Natural killer cell (primary cell): Measurements from ENCODE around the gene CD96. TPM values are rescaled to one million over a fixed set of nuclear protein-coding genes. Genes with fewer than 3 reads are reported as not detected.
"Not testable (repeated sequence)": the region's sequence is repeated elsewhere in the genome, so short reads cannot be mapped to it uniquely, and the experiment has no call there.

Source experiments
- ATAC-seq, 3 donors: fragments of 150-1000 bp in 2 of 3; fragments of 200-7000 bp in 1 of 3; cut with Tn5 transposase; 1 replicate in 1 of 3; 2 replicates in 2 of 3; pipeline ENCODE4 v1.10.0; 2021; ENCODE audit warnings: mild to moderate bottlenecking in 2 of 3, moderate library complexity in 2 of 3
- DNase-seq, 2 donors: peaks; one replicate each; pipeline versions ENCODE4 v3.0.0 to v3.0.0-alpha.2; 2013 to 2021; ENCODE audit warnings: mixed read lengths in 1 of 2
- H3K27ac ChIP-seq: one replicate; pipeline ENCODE4 v1.5.1; 2013; ENCODE audit warnings: mild to moderate bottlenecking, low read length
- H3K27me3 ChIP-seq: one replicate; pipeline ENCODE4 v1.6.1; 2013; ENCODE audit warnings: low read length; ENCODE audit not compliant: control insufficient read depth, insufficient read depth
- H3K36me3 ChIP-seq: one replicate; pipeline ENCODE4 v1.6.1; 2013; ENCODE audit warnings: low read length; ENCODE audit not compliant: control insufficient read depth, insufficient read depth
- H3K4me1 ChIP-seq: one replicate; pipeline ENCODE4 v1.6.1; 2013; ENCODE audit warnings: low read length; ENCODE audit not compliant: control insufficient read depth, insufficient read depth
- H3K4me3 ChIP-seq: one replicate; pipeline ENCODE4 v1.5.1; 2013; ENCODE audit warnings: low read length
- H3K9me3 ChIP-seq: one replicate; pipeline ENCODE4 v1.6.1; 2013; ENCODE audit warnings: low read length; ENCODE audit not compliant: control insufficient read depth, insufficient read depth
- H3K27ac Mint-ChIP-seq, 2 donors: one replicate each; pipeline ENCODE4 v1.8.0; 2022; ENCODE audit warnings: mild to moderate bottlenecking in 2 of 2, mixed read lengths in 2 of 2, moderate library complexity in 1 of 2
- H3K27me3 Mint-ChIP-seq, 2 donors: one replicate each; pipeline ENCODE4 v1.8.0; 2022; ENCODE audit warnings: low read depth in 2 of 2, mixed read lengths in 2 of 2
- H3K36me3 Mint-ChIP-seq: one replicate; pipeline ENCODE4 v1.8.0; 2022; ENCODE audit warnings: mixed read lengths
- H3K4me1 Mint-ChIP-seq, 2 donors: one replicate each; pipeline ENCODE4 v1.8.0; 2022; ENCODE audit warnings: mixed read lengths in 2 of 2
- H3K4me3 Mint-ChIP-seq: one replicate; pipeline ENCODE4 v1.8.0; 2022; ENCODE audit warnings: mild to moderate bottlenecking, moderate library complexity, mixed read lengths
- H3K9me3 Mint-ChIP-seq, 2 donors: one replicate each; pipeline ENCODE4 v1.8.0; 2022; ENCODE audit warnings: mixed read lengths in 2 of 2
- CTCF ChIP-seq: fragments of 200-600 bp; IDR thresholded peaks from one replicate; pipeline ENCODE4 v1.8.0; 2022; ENCODE audit warnings: antibody characterized with exemption
- WGBS: methylation state at CpG from one replicate; pipeline ENCODE4 v1.1.7; 2013; ENCODE audit warnings: missing lambda C conversion rate; ENCODE audit not compliant: insufficient coverage; 5-methylcytosine and 5-hydroxymethylcytosine counted together
- intact Hi-C: fragments of 100-400 bp; cut with micrococcal nuclease; formaldehyde crosslinking; loops from one replicate; pipeline ENCODE4 v1.14.2; 2022
- total RNA-seq, 4 donors: library from RNA; stranded (reverse); fragments of 120-200 nt in 1 of 4; gene quantifications; one replicate each; pipeline versions ENCODE4 v1.2.3 to v1.2.4, GENCODE V29; 2013 to 2022

Gene CD96
- total RNA-seq, 3 donors from 2014 or later (not counting 1 experiment from before 2014, with no cell fraction given), result 146 to 191 (median 166) TPM

- H3K9me3 ChIP-seq, ATAC-seq, H3K4me1 Mint-ChIP-seq, H3K9me3 Mint-ChIP-seq, H3K4me1 ChIP-seq, H3K4me3 Mint-ChIP-seq, intact Hi-C loops, H3K27me3 ChIP-seq, H3K4me3 ChIP-seq, H3K27ac ChIP-seq, DNase-seq, H3K27me3 Mint-ChIP-seq: not testable (repeated sequence)
- Mint-ChIP-seq H3K27ac (peak overlapping the region in 1 of 2 donors; percentile 19), H3K36me3 (peaks cover 26% of the 10 kb centered on the region)
- peaks cover 28% of the 10 kb centered on the region for H3K36me3 ChIP-seq
Measured at GRCh38 chr3:111630638-111631037, 88.6 kb downstream of the CD96 start.

- no peaks in the 10 kb centered on the region for H3K27me3 Mint-ChIP-seq
- intact Hi-C loops, result no loop called here
- no peak overlapping the region for H3K4me3 Mint-ChIP-seq
- no peaks in the 10 kb centered on the region for H3K4me1 Mint-ChIP-seq
- TF ChIP-seq CTCF, result no peak
- Histone ChIP-seq H3K4me3 (no peak overlapping the region), H3K4me1 (no peaks in the 10 kb centered on the region), H3K36me3 (peaks cover 22% of the 10 kb centered on the region), H3K27me3 (no peaks in the 10 kb centered on the region), H3K27ac (no peak overlapping the region), H3K9me3 (no peaks in the 10 kb centered on the region)
- peaks cover 0 to 2% of the 10 kb centered on the region in 2 donors for H3K9me3 Mint-ChIP-seq
- peaks cover 16% of the 10 kb centered on the region for H3K36me3 Mint-ChIP-seq
- DNase-seq (no peak), ATAC-seq (no peak)
- 100% methylated on average over 1 of the region's 2 CpGs for WGBS
- peak overlapping the region in 1 of 2 donors; percentile 68 for H3K27ac Mint-ChIP-seq
Measured at GRCh38 chr3:111635403-111635802, 93.4 kb downstream of the CD96 start.

- Mint-ChIP-seq H3K4me3 (no peak overlapping the region), H3K27me3 (no peaks in the 10 kb centered on the region), H3K9me3 (no peaks in the 10 kb centered on the region), H3K4me1 (no peaks in the 10 kb centered on the region), H3K27ac (peak overlapping the region; percentile 39 to 68), H3K36me3 (peaks cover 25% of the 10 kb centered on the region)
- Histone ChIP-seq H3K27me3 (no peaks in the 10 kb centered on the region), H3K4me3 (no peak overlapping the region), H3K27ac (no peak overlapping the region), H3K9me3 (no peaks in the 10 kb centered on the region), H3K4me1 (no peaks in the 10 kb centered on the region), H3K36me3 (peaks cover 22% of the 10 kb centered on the region)
- intact Hi-C loops, result no loop called here
- DNase-seq (no peak), ATAC-seq (no peak)
- WGBS, result 96% methylated on average over 3 of the region's 4 CpGs
- TF ChIP-seq CTCF, result no peak
Measured at GRCh38 chr3:111636366-111636885, 94.4 kb downstream of the CD96 start.

GRCh38 chr3:111639316-111639715 lies 97.3 kb downstream of the CD96 start:
- intact Hi-C loops, result no loop called here
- WGBS, result 90% methylated on average over 4 of the region's 4 CpGs
- Histone ChIP-seq H3K27ac (no peak overlapping the region), H3K9me3 (no peaks in the 10 kb centered on the region), H3K4me3 (no peak overlapping the region), H3K27me3 (no peaks in the 10 kb centered on the region), H3K4me1 (no peaks in the 10 kb centered on the region), H3K36me3 (peaks cover 22% of the 10 kb centered on the region)
- H3K4me3 Mint-ChIP-seq, result no peak overlapping the region
- H3K9me3 Mint-ChIP-seq, result peaks cover 5 to 6% of the 10 kb centered on the region in 2 donors
- TF ChIP-seq CTCF, result no peak
- ATAC-seq (no peak), DNase-seq (no peak)
- H3K4me1 Mint-ChIP-seq, result no peaks in the 10 kb centered on the region
- peaks cover 39% of the 10 kb centered on the region for H3K36me3 Mint-ChIP-seq
- H3K27ac Mint-ChIP-seq, result no peak overlapping the region
- H3K27me3 Mint-ChIP-seq, result no peaks in the 10 kb centered on the region
